HL-60 (cell line): ENCODE measurements around the gene FREM1.

ENCODE experiments used
- DNase-seq, 2 experiments: peaks; one replicate each; pipeline ENCODE4 v3.0.0-alpha.2; 2010 to 2020; ENCODE audit warnings: low read depth in 1 of 2, low spot score in 1 of 2
- H3K27ac ChIP-seq: fragments of 250-450 bp; sonication (Bioruptor Pico); replicated peaks from 2 replicates; pipeline ENCODE4 v1.5.1; 2020; ENCODE audit warnings: mild to moderate bottlenecking, moderate library complexity
- H3K27me3 ChIP-seq: fragments of 250-450 bp; sonication (Bioruptor Pico); 2 replicates; pipeline ENCODE4 v1.5.1; 2021; ENCODE audit warnings: mild to moderate bottlenecking, moderate library complexity; ENCODE audit not compliant: insufficient read depth, poor library complexity, severe bottlenecking
- H3K4me3 ChIP-seq: replicated peaks from 2 replicates; pipeline ENCODE4 v1.5.1; 2011; ENCODE audit warnings: mild to moderate bottlenecking, control low read depth, low read length; ENCODE audit not compliant: insufficient read depth
- GABPA ChIP-seq: IDR thresholded peaks from 2 replicates; pipeline ENCODE4 v1.6.1; 2012; ENCODE audit warnings: low read depth
- POLR2AphosphoS5 ChIP-seq: IDR thresholded peaks from 2 replicates; pipeline ENCODE4 v1.6.1; 2012; ENCODE audit warnings: low read depth
- SPI1 ChIP-seq: IDR thresholded peaks from 2 replicates; pipeline ENCODE4 v1.6.1; 2012; ENCODE audit warnings: low read depth, mild to moderate bottlenecking, borderline replicate concordance
- TF ChIP-seq, protein P1 (sequence below): IDR thresholded peaks from 2 replicates; pipeline ENCODE4 v1.6.1; 2012; ENCODE audit warnings: low read depth; ENCODE audit not compliant: insufficient replicate concordance
- TF ChIP-seq, protein P2 (sequence below): IDR thresholded peaks from one replicate; pipeline ENCODE4 v1.5.1; 2011; ENCODE audit warnings: low read length, control low read depth, inconsistent platforms; ENCODE audit not compliant: insufficient read depth

The FREM1 gene

DNA sequence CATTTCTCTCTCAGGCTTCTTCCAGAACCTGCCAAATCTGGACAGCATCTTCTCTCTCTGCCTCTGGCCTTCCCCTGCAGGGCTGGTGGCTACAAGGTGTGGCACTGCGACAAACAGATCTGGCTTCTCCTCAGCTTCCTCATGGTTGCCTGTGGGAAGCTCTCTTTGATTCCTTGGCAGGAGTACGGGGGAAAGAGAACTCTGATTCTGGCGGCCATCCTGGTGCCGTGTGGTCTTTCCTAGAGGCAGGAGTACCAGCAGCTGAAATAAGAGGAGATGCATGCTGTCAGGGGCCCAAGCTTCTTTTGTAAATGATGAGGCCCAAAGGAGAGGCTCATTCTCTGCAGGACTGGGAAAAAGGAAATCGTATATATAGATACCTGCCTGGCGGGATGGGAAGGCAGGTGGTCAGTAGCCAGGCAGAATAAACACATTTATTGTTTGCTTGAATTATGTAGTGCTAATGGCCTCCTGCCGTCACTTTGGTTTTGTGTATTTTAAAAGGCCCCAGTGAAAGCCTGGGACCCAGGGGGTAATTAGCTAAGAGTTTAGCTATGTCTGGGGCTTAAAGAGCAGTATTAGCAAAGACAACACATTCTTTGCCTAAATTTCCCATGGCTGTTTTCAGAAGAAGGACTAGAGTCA lies 187.7 kb downstream of the FREM1 start, which contains the start of gene CER1:
CER1 (minus strand) TSS at position 343 of the 645 bp plus-strand sequence; CDS start at position 282, 61 bp downstream.
- TF ChIP-seq POLR2AphosphoS5 (no peak), GABPA (no peak), SPI1 (no peak)
- TF ChIP-seq, protein P1, sequence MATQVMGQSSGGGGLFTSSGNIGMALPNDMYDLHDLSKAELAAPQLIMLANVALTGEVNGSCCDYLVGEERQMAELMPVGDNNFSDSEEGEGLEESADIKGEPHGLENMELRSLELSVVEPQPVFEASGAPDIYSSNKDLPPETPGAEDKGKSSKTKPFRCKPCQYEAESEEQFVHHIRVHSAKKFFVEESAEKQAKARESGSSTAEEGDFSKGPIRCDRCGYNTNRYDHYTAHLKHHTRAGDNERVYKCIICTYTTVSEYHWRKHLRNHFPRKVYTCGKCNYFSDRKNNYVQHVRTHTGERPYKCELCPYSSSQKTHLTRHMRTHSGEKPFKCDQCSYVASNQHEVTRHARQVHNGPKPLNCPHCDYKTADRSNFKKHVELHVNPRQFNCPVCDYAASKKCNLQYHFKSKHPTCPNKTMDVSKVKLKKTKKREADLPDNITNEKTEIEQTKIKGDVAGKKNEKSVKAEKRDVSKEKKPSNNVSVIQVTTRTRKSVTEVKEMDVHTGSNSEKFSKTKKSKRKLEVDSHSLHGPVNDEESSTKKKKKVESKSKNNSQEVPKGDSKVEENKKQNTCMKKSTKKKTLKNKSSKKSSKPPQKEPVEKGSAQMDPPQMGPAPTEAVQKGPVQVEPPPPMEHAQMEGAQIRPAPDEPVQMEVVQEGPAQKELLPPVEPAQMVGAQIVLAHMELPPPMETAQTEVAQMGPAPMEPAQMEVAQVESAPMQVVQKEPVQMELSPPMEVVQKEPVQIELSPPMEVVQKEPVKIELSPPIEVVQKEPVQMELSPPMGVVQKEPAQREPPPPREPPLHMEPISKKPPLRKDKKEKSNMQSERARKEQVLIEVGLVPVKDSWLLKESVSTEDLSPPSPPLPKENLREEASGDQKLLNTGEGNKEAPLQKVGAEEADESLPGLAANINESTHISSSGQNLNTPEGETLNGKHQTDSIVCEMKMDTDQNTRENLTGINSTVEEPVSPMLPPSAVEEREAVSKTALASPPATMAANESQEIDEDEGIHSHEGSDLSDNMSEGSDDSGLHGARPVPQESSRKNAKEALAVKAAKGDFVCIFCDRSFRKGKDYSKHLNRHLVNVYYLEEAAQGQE = no peak
- TF ChIP-seq, protein P2, sequence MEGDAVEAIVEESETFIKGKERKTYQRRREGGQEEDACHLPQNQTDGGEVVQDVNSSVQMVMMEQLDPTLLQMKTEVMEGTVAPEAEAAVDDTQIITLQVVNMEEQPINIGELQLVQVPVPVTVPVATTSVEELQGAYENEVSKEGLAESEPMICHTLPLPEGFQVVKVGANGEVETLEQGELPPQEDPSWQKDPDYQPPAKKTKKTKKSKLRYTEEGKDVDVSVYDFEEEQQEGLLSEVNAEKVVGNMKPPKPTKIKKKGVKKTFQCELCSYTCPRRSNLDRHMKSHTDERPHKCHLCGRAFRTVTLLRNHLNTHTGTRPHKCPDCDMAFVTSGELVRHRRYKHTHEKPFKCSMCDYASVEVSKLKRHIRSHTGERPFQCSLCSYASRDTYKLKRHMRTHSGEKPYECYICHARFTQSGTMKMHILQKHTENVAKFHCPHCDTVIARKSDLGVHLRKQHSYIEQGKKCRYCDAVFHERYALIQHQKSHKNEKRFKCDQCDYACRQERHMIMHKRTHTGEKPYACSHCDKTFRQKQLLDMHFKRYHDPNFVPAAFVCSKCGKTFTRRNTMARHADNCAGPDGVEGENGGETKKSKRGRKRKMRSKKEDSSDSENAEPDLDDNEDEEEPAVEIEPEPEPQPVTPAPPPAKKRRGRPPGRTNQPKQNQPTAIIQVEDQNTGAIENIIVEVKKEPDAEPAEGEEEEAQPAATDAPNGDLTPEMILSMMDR = no peak
- DNase-seq = no peak
- Histone ChIP-seq H3K27ac (no peak within 1 kb of the TSS), H3K27me3 (no peaks in the 10 kb centered on the region), H3K4me3 (no peak within 1 kb of the TSS)

- no peak overlapping the region for H3K27ac ChIP-seq
- H3K4me3 ChIP-seq = no peak overlapping the region
- TF ChIP-seq GABPA (no peak), POLR2AphosphoS5 (no peak), SPI1 (no peak)
- TF ChIP-seq, protein P1 = no peak
- TF ChIP-seq, protein P2 = no peak
- H3K27me3 ChIP-seq = no peaks in the 10 kb centered on the region
- no peak for DNase-seq
Measured at GRCh38 chr9:14719231-14719923, 190.9 kb downstream of the FREM1 start.

GRCh38 chr9:14715102-14715501 lies 195.1 kb downstream of the FREM1 start:
- no peak for TF ChIP-seq SPI1
- TF ChIP-seq, protein P1 = no peak
- TF ChIP-seq, protein P2 = no peak
- TF ChIP-seq GABPA = no peak
- TF ChIP-seq POLR2AphosphoS5 = no peak
- H3K27me3 ChIP-seq = no peaks in the 10 kb centered on the region
- no peak overlapping the region for H3K4me3 ChIP-seq
- H3K27ac ChIP-seq = no peak overlapping the region
- DNase-seq = no peak
